ENCODE data around the gene CNTN1. TPM values are rescaled to one million over a fixed set of nuclear protein-coding genes. Genes with fewer than 3 reads are reported as not detected.

Gene CNTN1
- total and polyA plus RNA-seq, 10 of the 15 experiments (the other 5 are each of a cell fraction or from before 2014, with no cell fraction given): 0.06 to 0.14 TPM; not detected in 8

DNA sequence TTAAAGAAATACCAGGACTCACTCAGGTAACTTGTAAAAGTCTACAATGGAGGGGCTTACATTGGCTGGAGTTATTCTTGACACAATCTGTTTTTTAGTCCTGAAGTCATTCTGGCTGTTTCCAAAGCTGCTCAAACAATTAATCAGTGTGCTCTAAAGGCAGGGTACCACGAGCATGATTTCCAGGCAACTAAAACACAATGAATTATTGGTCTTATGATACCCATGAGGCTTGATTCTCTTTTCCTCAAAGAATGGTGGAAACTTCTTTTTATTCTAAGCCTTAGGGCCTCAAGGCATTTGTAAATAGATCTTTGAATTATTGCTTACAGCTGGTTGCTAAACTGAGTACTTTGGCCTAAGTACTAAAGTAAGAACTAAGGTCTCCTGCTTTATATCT, 296.1 kb downstream of the CNTN1 start:
- Histone ChIP-seq H3K9me3 (replicated peaks; ENCODE audit: control insufficient read depth, insufficient read depth, low read length) (no peaks in the 10 kb centered on the region), H4K20me1 (ENCODE audit: control insufficient read depth, insufficient read depth) (no peaks in the 10 kb centered on the region), H3K4me3 (no peak overlapping the region), H3K27me3 (replicated peaks in 1 of 2; ENCODE audit: control insufficient read depth in 2 of 2, insufficient read depth in 2 of 2, low read length in 1 of 2) (no peaks in the 10 kb centered on the region), H3K79me2 (ENCODE audit: control insufficient read depth, insufficient read depth, low read length) (no peaks in the 10 kb centered on the region), H3K36me3 (ENCODE audit: control insufficient read depth in 2 of 2, insufficient read depth in 2 of 2, low read length in 1 of 2) (no peaks in the 10 kb centered on the region), H2AFZ (ENCODE audit: control insufficient read depth, low read depth, low read length) (no peak overlapping the region), H3K4me1 (ENCODE audit: control insufficient read depth, insufficient read depth, low read length) (no peaks in the 10 kb centered on the region), H3K4me2 (ENCODE audit: control insufficient read depth, insufficient read depth) (no peak overlapping the region), H3K27ac (ENCODE audit: control insufficient read depth, insufficient read depth) (no peak overlapping the region), H3K9ac (ENCODE audit: control insufficient read depth, insufficient read depth, low read length) (no peak overlapping the region)
- intact Hi-C loops (cut with micrococcal nuclease; ENCODE audit: unreplicated experiment): no loop called here
- CTCF ChIA-PET: no interaction called here
- ATAC-seq (no peak), FAIRE-seq (no peak), DNase-seq (ENCODE audit: low read depth, low spot score) (no peak)
- TF ChIP-seq POLR2A (IDR thresholded peaks at IDR 0.05; ENCODE audit: low read depth, low read length): no peak
- TF ChIP-seq ASH2L (IDR thresholded peaks at IDR 0.05; ENCODE audit: borderline replicate concordance, low read depth): no peak
- TF ChIP-seq CREM (IDR thresholded peaks at IDR 0.05; ENCODE audit: low read depth): no peak
- no peak for TF ChIP-seq HDAC6 (IDR thresholded peaks at IDR 0.05; ENCODE audit: unreplicated experiment)
- TF ChIP-seq FOXK2 (IDR thresholded peaks at IDR 0.05): no peak
- TF ChIP-seq JUND (IDR thresholded peaks at IDR 0.05; ENCODE audit: low read depth, low read length): no peak
- no peak for TF ChIP-seq SIN3A (IDR thresholded peaks at IDR 0.05; ENCODE audit: low read depth, low read length)
- TF ChIP-seq JUNB (IDR thresholded peaks at IDR 0.05): no peak
- no peak for TF ChIP-seq YY1 (IDR thresholded peaks at IDR 0.05; ENCODE audit: low read depth, low read length)
- no peak for TF ChIP-seq MYB (IDR thresholded peaks at IDR 0.05; ENCODE audit: borderline replicate concordance, low read depth, low read length)
- TF ChIP-seq TCF3 (IDR thresholded peaks at IDR 0.05; ENCODE audit: borderline replicate concordance, insufficient read depth, low read depth, low read length): no peak
- TF ChIP-seq CHD2 (IDR thresholded peaks at IDR 0.05; ENCODE audit: borderline replicate concordance, low read depth, low read length): no peak
- no peak for TF ChIP-seq SRF (IDR thresholded peaks at IDR 0.05; ENCODE audit: low read depth in 2 of 2, low read length in 2 of 2)
- no peak for TF ChIP-seq USF1 (IDR thresholded peaks at IDR 0.05; ENCODE audit: borderline replicate concordance, extremely low read length, insufficient read depth, low read depth, low read length)
- RAD21 ChIA-PET (ENCODE audit: unreplicated experiment): interaction anchor here (0.5 kb wide), 1 partner anchor 43 kb away, joined by 3 read pairs; no protein-coding TSS in a partner anchor
- POLR2A ChIA-PET: no interaction called here
- in situ Hi-C loops (cut with MboI): no loop called here
- WGBS (ENCODE audit: insufficient coverage, insufficient replicate concordance, low lambda C conversion rate, missing lambda C conversion rate): 0% methylated on average over 1 of the region's 1 CpG
- SMC1A ChIA-PET (ENCODE audit: uncharacterized antibody, unreplicated experiment): no interaction called here
- BruUV-seq (replicated peaks): no TSS peak
